GM19455 (cell line): ENCODE results near the gene PRKCE.

Experiments
- ATAC-seq: cut with Tn5 transposase; IDR thresholded peaks from one replicate; pipeline ENCODE4 v1.9.1; 2021; ENCODE audit not compliant: unreplicated experiment

Gene PRKCE

DNA sequence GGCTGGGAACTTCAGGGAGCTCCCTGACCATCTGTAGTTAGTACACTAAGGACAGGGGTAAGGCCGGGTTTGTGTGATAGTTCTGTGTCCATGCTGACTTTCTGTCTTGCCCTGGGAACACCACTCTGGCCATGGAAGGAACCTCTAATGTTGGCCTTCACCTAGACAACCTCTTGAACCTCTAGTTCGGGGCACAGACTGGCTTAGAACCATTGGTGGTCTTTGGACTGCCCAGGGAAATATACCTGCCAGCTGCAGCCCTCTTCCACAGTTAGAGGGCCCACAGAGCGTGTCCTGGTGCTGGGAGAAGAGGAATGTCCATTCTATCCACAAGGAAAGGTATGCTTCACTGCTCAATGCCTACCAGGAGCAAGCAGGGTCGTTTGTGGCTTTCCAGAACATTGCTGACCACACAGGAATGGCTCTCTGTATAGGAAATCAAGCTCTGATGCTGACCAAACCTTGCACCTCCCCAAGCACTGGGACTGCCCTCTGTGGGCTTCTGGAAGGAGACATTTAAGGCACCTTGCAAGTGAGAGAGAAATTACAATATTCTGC, 326.9 kb downstream of the PRKCE start:
- ATAC-seq, result no peak

DNA sequence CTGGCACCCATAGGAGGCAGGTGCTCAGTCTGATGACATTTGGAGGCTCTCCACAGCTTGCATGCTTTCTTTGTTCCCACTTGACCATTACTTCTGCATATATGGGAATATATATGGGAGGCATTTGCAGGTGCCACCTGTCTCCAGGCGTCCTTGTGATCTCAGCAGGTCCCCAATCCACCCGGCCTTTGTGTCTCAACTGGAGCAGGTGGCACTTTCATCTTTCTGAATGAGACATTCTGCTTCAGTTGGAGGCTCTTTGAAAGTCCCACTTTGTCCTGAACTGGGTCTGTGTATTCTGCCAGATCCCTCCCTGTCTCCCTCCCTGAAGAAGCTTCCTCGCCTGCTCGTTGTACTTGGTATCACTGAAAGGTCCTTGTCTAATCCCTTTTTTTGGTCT, 327.6 kb downstream of the PRKCE start:
- no peak for ATAC-seq

DNA sequence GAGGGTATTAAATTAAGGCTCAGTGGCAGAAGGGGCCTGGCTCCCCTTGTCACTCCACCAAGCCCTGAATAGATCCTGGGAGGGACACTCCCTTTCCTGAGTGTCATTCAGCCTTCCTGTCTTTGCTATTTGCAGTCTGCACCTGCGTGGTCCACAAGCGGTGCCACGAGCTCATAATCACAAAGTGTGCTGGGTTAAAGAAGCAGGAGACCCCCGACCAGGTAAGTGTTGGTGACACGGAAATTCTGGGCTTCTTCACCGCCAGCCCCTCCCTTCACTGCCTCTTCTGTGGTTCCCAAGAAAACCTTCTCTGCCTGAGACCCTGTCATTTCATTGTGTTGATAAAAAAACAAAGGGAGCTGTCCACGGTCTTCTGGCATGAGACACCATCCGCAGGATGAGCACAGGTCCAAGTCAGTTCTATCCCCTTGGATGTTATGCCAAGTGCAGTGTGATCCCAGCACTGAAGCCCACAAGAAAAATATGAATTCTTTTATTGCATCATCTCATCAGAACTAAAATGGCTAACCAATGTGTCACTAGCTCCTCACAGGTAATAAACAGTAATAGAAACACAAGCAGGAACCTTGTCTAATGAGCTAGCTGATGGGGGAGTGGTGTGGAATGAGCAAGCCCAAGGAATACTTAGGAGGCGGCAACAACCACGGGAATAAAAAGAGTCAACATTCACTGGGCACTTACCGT, 328.8 kb downstream of the PRKCE start:
- ATAC-seq, result no peak

DNA sequence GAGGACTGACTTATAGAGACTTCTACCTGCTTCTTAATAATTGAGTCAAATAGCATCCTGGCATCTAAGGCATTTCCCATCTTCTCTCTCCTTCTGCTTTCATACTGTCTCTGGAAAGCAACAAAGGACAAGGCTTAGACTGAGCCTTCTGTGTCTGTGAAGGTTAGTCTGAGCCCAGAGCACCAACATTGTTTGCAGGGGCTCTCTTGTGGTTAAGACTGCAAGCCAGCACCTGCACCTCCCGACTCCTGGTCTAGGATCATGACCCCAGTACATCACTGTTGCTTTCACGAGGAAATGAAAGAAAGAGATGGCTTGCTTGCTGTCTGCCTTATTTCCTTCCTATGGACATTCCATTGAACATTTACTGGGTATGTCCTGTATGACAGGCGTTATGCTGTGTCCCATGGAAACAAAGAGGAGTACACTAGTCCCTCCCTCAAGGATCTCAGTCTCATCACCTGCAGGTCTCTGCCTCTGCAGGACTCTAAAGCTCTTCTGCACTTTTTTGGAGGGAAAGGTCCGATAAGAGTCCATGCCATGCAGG, 330.0 kb downstream of the PRKCE start:
- ATAC-seq, result no peak

- no peak for ATAC-seq
These were observed 330.6 kb downstream of the PRKCE start for GRCh38 chr2:45982096-45982495.

DNA sequence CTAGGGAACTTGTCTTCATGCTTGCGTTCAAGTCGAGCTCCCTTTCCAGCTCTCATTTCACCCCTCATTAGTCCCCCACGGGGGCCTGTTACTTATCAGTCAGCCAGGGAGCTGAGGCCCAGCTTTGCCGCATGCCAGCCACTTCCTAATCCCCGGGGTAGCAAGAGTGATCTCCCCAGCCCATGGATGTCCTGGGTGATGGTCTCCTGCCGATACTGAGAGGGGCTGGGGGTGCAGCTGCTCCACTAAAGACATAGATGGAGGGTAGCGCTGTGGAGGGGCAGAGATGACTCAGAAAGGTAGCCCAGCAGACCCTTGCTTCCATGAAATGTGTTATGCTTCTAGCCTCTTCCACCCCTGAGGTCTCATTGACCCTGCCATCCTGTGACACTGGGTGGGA, 331.7 kb downstream of the PRKCE start:
- ATAC-seq, result no peak

DNA sequence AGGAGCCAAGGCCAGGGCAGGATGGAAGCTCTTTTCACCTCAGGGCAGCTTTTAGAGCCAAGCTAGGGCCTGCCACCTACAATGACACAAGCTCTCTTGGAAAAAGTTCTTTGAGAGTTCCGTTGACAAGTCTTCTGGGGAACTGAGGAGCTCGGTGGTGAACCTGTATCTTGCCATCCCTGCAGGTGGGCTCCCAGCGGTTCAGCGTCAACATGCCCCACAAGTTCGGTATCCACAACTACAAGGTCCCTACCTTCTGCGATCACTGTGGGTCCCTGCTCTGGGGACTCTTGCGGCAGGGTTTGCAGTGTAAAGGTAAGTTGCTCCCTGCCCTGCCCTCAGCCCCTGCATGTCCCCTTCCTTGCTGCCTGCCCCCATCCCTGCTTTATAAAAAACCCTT, 332.9 kb downstream of the PRKCE start:
- no peak for ATAC-seq

DNA sequence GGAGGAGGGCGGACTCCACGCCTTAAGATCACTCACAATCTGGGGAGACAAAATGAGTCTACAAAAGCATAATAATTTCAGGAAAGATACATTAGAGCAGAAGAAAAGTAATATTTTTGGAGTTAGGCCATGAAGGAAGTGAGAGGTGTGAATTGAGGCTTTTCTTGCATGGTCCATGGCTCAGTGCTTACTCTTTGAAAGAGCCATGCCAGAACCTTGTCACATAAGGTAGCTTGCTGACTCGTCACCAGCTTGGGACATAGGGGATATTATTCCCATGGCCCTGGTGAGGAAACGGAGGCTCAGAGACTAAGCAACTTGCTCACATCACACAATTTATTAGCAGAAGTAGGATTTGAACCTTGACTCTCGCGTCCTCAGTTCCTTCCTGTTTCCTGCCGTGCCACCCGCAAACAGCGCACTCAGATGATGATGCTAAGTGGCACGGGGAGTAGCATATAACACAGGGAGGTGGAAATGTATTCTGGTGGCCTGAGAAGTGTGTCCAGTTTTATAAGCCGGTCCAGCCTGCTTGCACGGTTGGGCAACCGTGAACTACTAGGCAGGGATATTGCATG, 333.5 kb downstream of the PRKCE start:
- no peak for ATAC-seq

DNA sequence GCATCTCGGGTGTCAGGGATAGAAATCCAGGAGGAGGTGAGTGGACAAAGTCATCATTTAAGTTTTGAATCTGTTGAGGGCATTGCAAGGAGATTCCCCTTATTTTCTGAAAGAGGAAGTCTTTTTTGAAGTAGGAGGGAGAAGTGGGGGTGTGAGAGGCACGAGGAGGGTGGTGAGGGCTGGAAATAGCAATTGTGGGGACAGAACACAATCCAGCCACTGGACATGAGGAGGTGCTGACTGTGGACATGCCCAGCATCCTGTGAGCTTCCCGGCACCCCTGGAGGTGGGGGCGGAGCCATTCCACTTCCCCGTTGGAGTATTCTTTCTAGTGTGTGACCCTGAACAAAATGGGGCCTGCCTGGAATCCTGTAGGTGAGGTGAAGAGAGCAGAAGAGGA, 335.0 kb downstream of the PRKCE start:
- no peak for ATAC-seq

DNA sequence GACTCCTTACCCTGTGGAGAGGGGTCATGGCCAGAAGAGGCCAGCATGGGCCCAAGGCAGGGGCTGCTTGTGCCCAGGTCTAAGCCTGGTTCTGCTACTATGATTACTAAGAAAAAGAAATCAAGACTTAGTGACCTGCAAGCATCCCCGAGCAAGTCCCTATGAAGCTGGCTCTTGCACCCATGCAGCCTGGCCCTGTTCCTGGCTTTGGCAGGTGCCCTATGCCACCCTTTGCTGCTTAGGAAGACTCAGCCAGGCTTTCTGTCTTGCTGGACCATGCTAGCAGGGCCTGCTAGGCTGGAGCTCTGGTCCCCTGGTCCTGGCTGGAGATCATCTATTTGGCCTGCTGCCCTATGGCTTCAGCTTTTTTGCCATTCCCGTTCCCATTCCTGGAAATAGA, 336.4 kb downstream of the PRKCE start:
- ATAC-seq, result no peak

GRCh38 chr2:45988879-45989278, 337.4 kb downstream of the PRKCE start:
- no peak for ATAC-seq

DNA sequence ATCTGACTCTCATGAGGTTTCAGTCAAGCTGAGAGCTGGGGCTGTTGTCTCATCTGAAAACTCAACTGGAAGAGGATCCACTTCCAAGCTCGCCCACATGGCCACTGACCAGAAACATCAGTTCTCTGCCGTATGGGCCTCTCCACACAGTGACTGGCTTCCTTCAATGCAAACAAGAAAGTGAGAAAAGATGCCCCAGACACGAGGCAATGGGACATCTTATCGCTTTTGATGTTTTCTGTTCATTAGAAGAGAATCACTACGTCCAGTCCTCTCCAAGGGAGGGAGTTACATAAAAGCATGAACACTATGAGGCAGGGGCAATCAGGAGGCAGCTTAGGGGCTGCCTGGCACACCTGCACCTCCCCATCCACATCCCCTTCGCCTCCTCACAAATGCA, 338.7 kb downstream of the PRKCE start:
- ATAC-seq, result no peak

- ATAC-seq, result no peak
These were observed 340.7 kb downstream of the PRKCE start for GRCh38 chr2:45992021-45992740.

- no peak for ATAC-seq
These were observed 341.4 kb downstream of the PRKCE start for GRCh38 chr2:45992741-45993475.

- no peak for ATAC-seq
These were observed 342.1 kb downstream of the PRKCE start for GRCh38 chr2:45993476-45993991.

- no peak for ATAC-seq
These were observed 342.6 kb downstream of the PRKCE start for GRCh38 chr2:45994060-45994459.

DNA sequence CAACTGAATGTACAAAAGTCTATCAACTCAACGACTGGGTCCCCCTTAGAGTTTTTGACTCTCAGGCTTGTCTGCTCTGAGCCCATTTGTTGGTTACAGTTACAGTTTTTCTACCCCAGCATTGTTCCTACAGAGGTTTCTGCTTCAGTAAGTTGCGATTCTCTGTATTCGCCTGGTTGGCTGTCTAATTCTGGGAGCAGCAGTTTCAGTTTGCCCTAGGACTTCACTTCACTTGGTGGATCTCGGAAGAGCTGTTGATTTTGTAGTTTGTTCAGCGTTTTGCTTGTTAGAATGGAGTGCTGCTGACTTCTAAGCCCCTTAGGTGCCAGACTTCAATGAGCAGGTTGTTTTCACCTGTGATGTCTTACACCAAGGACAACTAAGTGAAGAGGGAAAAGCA, 349.2 kb downstream of the PRKCE start:
- no peak for ATAC-seq

- no peak for ATAC-seq
These were observed 349.8 kb downstream of the PRKCE start for GRCh38 chr2:46001290-46001689.

DNA sequence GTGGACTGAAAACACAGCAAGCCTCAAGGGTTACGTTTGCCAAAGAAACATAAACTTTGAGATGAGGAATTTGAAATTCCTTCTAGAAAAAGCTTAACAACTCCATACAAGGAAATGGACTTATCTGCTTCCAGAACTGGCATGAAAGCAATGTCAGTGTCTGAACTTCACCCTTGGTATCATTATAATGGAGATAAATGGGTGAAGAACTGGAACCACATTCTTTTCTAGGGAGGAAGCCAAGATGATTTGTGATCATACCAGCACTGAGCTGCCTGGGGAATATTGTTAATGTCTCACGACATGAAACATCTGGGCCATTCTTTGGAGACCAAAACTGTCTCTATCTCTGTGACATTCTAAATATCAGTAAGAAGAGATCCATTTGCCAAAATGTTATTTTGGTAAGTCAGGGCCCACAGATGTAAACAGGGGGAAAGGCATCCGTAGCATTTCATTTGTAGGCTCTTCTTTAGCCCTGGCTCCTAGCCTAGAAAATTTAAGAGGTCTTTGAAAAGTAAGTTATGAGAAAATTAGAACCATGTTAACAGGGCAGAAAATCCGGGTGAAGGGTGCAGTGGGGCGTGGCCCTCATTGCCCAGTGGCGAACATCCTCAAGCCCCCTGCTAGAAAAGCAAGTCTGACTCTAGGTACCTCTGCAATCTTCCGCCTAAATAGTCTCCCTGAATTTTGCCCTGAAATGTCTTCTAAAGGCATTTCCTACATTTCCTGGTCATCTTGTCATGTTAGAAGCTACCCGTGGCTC, 350.4 kb downstream of the PRKCE start:
- no peak for ATAC-seq

DNA sequence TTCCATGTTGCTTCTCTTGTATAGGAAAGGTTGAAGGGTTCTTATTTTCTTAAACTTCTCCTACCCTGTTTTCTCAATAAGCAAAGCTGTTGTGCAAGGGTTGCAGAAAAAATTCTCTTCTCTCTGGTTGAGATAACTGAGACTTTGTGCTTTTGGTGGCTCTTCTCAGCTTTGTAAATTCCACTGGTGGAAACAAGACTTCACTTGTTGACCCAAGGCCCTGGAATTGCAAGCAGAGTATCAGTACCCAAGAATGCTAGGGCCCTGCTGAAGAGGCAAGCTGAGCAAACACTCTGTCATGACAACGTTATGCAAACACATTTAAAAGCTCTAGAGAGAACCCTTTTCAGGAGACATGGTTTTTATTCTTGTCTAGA, 351.0 kb downstream of the PRKCE start:
- ATAC-seq, result no peak
